HS-5 (cell line): ENCODE measurements around the gene PPP1R1B.

ENCODE experiments used
- DNase-seq: peaks from one replicate; pipeline ENCODE4 v3.0.0-alpha.2; 2012; ENCODE audit warnings: low read depth

Gene PPP1R1B

GRCh38 chr17:39667945-39668924, 41.5 kb downstream of the PPP1R1B start, which contains the start of gene PNMT:
TSS of gene PNMT (plus strand) at chr17:39668453. CDS start at chr17:39668476, 23 bp downstream.
- no peak for DNase-seq

DNA sequence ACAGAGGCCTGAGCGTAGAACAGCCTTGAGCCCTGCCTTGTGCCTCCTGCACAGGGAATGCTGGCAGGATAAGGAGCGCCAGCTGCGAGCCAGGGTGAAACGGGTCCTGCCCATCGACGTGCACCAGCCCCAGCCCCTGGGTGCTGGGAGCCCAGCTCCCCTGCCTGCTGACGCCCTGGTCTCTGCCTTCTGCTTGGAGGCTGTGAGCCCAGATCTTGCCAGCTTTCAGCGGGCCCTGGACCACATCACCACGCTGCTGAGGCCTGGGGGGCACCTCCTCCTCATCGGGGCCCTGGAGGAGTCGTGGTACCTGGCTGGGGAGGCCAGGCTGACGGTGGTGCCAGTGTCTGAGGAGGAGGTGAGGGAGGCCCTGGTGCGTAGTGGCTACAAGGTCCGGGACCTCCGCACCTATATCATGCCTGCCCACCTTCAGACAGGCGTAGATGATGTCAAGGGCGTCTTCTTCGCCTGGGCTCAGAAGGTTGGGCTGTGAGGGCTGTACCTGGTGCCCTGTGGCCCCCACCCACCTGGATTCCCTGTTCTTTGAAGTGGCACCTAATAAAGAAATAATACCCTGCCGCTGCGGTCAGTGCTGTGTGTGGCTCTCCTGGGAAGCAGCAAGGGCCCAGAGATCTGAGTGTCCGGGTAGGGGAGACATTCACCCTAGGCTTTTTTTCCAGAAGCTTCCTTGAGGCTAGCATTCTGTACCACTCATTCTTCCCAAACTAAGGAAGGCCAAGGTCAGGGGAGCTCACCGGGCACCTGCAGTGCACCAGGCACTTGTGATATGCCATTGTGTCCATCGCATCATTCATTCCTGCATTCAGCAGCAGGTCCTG, 43.4 kb downstream of the PPP1R1B start:
- no peak for DNase-seq

DNA sequence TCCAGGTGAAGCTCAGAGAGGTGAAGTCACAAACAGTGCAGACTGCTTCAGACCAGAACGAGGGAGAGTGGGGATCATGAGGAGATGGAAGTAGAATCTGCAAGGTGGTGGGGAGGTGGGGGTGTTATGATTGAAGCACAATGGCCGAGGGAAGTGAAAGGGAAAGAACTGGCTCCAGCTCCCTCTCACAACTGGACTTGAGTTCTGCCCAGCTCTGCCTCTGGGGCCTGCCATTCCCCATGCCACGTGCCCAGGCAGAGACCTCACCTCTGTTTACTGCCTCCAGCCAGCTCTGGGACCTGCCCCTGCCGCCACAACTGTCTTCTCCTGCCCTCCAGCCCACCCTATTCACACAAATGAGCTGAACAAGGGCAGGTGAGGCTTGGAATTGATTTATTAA, 44.0 kb downstream of the PPP1R1B start:
- no peak for DNase-seq

DNA sequence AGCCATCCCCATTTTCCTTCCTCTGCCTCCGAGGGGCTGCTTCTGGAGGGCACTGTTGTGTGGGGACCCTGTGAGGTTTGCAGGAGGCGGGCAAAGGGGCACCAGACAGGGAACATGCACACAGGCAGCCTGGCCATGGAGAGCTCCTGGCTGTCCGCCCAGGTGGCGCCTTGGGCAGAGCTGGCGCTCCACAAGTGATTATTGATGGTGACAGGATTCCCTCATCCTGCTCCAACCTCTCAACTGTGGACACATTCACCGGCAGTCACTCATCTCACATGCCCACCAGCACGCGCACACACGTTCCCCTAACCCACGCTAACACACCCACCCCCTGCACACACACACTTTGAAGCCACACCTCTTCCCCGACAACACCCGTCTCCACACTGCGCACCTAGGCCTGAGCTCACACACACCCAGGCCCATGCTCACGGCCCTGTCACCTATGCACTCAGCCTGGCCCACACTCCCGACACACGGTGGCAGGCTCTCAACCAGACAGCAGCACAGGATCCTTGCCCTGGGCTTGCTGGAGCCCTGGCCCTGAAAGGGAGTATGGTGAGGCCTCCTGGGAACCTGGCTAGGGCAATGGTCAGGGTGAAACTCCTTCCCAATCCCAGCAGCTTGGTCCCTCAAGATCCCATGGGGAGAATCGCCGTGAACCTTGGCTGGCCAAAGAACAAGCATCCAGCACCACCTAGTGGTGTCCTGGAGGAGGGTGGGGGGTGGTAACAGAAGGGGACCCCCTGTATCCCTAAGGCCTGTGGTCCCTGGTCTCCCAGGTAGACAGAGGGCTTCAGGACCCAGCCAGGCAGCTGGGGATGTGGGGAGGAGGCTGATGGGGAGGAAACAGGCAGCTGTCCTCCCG, 45.1 kb downstream of the PPP1R1B start:
- no peak for DNase-seq

GRCh38 chr17:39672522-39673334, 46.0 kb downstream of the PPP1R1B start:
- DNase-seq: no peak

DNA sequence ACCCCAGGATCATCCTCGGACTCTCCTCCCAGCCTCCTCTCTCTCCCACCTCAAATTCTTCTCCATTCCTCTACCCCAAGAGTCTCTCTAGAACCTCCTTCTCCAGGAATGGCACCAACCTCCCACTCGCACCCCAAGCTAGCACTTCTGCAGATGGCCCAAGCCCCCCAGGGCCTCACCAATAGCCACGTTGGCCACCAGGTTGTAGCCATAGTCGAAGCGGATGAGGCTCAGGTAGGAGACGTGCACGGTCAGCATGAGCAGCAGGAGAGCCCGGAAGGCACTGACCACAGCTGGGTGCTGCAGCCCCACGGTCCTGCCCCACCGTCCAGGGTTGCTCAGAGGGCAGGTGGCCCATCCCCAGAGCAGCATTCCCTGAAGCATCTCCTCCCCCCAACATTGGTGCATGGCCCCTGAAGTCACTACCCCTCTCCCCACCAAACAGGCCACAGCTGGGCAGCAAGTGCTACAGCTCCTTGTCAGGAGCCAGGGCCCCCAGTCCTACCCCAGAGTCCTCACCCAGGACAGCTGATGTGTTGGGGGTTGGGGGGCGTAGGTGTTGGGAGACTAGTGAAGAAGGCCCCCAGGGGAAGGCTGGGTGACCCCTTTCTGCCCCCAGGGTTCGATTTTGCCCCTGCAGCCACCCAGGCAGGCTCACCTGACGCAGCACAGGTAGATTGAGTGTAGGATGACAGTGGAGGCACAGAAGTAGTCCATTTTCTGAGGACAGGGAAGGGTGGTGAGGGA, 46.8 kb downstream of the PPP1R1B start:
- DNase-seq: no peak

GRCh38 chr17:39674179-39674578, 47.4 kb downstream of the PPP1R1B start:
- no peak for DNase-seq

- DNase-seq: no peak
Observed at GRCh38 chr17:39674702-39675389, 48.1 kb downstream of the PPP1R1B start.

DNA sequence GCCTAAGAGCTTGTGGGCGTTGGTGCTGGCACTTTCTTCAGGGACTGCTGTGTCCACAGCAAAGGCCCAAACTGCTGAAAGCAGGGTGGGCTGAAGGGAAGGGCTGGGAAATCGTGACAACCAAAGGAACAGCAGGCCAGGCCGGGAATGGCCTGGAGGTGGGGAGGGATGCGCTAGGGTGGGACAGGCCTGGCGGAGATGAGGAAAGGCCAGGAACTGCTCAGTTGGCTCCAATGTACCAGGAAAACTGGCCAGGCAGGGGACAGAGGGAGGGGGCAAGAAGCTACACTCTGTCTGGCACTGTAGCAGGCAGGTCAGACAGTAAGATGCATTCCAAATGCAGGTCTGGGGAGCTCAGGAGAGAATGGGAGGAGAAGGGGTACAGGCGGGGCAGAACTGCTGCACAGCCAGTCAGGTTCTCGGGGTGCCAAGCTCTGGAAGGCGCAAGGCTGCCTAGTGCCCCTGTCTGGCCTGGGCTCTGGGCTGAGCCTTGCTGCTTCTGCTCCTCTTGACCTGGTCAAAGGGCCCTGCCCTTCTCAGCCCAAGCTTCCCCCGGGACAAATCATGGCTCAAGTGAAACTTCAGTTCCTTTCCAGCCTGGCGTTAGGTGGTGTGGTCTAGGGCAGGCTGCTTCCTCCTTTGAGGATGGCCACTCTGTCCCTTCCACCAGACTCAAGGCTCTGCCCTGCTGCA, 48.8 kb downstream of the PPP1R1B start:
- no peak for DNase-seq

- no peak for DNase-seq
Observed at GRCh38 chr17:39676198-39676819, 49.6 kb downstream of the PPP1R1B start.

GRCh38 chr17:39677072-39677471, 50.3 kb downstream of the PPP1R1B start:
- no peak for DNase-seq

DNA sequence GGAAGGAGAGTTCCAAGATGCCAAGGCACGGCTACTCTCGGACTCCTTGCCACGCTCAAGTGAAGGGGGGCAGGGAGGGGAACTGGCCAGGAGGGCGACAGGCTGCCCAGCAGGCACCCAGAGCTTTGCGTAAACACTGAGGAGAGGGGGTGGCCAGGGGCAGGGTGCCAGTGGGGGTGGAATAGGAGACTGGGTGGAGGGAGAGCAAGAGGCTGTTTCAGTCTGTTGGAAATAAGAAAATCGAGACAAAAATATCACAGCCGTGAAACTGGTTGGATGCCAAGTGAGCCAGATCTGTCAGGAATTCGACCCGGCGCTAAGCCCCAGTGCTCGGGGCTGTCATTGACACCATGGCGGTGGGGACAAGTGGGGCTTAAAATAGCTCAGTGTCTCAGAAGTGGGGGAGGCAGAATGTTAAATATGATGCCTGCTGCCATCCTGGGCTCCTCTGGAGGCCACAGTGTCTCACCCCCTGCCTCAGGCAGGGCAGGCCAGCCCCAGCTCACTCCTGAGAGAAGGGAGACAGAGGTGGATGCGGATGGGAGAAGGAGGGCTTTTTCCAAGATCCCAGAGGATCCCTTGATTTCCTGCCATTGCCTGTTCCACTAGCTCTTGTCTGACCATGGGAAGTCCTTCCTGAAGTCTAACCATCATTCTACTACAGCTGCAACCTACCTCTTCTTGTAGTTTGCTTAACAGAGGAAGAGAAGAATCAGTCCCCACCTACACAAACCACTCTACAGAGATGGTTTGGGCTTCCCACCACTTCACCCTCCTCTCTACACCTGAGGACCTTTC, 51.0 kb downstream of the PPP1R1B start:
- DNase-seq: no peak

DNA sequence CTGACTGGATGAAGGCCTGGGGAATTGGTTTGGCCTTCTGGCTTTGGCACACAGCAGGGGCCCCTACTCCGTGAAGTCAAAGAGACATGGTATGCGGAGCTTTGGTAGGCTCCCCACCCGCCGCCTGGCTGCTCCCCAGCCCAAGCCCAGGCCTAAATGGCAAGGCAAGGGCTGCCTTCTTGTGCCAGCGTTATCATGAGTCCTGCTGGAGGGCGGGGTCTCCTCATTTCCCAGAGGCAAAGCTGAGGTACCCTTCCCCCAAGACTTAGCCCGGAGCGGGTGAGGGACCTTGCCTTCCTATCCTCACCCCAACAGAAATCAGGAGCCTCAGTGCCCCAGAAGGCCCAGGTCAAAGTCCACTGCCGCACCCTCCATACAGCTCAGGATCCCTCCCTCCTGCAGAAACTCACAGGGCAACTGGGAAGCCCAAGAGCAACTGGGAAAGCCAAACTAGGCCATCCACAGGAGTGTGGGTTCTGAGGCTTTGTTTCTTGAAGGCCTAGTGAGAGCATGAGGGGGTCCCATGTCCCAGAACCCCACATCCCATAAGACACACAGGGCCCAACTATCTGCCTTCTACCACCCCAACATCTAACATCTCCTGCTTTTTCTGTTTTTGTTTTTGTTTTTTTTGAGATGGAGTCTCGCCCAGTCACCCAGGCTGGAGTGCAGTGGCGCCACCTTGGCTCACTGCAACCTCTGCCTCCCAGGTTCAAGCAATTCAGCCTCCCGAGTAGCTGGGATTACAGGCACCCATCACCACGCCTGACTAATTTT, 51.8 kb downstream of the PPP1R1B start:
- no peak for DNase-seq

- DNase-seq: no peak
Observed at GRCh38 chr17:39679521-39680192, 52.9 kb downstream of the PPP1R1B start.

GRCh38 chr17:39683295-39683939, 56.7 kb downstream of the PPP1R1B start:
- DNase-seq: no peak
